DLD1 (cell line): ENCODE results near the gene SMARCA2.

Experiments
- in situ Hi-C: cut with HindIII; loops from 2 replicates; pipeline ENCODE4 v1.10.0; 2017; ENCODE audit warnings: low sequenced_read_pairs

Gene SMARCA2

DNA sequence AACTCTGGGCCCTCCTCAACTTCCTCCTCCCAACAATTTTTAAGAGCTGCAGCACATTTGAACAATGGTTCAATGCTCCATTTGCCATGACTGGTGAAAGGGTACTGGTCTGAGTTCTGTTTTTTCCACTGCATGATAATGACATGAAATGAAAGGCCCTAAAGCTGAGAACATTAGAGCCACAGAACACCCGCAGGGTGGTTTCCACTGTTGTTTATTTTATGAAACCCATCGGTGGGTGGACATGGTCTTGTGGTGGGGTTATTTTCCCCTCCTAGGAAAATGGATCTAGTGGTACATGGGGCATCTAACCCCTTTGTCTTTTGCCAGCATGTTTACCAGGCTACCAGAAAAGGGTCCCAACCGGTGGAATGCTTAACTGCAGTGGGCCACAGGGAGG, 71.8 kb downstream of the SMARCA2 start:
- in situ Hi-C loops = no loop called here

GRCh38 chr9:2087500-2088313, 72.6 kb downstream of the SMARCA2 start:
- in situ Hi-C loops = no loop called here

GRCh38 chr9:2093920-2094597, 78.9 kb downstream of the SMARCA2 start:
- in situ Hi-C loops = no loop called here

DNA sequence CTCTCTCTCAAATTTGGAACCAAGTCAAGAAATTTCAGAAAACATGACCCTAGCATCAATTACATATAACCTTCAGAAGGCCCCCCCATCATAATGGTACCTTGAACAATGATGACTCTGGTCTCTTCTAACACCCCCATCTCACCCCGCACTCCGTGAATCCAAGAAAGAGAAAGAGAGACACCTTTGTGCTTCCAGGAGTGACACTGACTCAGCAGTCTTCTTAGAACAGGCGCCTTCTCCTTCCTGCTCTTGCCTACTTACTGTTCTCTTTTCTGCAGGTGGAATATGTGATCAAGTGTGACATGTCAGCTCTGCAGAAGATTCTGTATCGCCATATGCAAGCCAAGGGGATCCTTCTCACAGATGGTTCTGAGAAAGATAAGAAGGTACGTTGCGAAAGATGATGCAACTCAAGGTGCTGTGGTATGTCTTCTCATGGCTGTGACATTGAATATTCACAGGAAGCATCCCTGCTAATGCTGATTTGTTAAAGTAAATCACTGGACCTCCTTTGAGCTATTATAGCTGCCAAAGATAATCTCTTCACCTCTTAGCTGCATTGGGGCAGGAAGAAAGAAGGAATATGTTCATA, 81.3 kb downstream of the SMARCA2 start:
- in situ Hi-C loops = no loop called here

DNA sequence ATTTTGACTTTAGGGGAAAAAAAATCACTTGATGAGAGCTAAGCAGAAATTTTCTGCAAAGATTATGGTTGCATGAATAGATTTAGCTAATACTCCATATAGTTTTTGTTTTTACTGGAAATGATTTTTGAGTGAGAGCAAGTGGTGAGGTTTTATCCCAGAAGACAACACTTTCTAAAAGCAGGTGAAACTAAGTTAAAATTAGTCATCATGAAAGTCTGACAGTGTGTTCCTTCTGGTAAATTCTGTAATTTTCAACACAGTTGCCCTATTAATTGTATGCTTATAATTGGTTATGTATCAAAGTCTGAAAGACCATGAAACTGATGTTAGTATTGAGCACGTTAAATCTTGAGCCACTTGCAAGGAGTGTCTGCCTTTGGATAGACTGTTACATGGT, 91.5 kb downstream of the SMARCA2 start:
- in situ Hi-C loops = no loop called here

- in situ Hi-C loops = no loop called here
Measured at GRCh38 chr9:2107906-2108451, 92.8 kb downstream of the SMARCA2 start.

DNA sequence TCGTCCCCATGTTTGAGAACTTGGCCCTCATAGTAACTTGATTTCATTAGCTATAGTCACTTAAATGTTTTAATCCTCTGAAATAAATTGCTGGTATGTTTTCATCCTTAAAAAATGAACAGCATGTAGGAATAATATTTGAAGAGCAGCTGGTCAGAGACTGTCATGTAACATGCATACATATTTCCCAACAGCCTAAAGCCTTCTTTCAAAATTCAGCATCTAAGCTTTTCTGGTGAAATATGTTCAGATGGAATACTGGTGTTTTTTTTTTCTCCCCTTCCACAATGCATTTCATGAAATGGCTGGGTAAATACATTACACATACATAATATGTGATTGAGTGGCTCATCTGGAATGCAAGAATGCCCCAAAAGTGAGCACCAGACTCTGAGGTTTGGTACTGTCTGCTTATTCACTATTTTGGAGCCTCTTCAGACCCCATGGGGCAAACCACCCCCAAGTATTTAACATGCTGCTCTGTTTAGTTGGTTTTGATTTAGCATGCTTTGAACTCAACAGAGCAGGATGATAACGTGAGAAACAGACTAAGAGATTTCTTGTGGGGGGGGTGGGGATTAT, 94.0 kb downstream of the SMARCA2 start:
- in situ Hi-C loops = no loop called here

GRCh38 chr9:2110036-2110435, 94.9 kb downstream of the SMARCA2 start:
- in situ Hi-C loops = no loop called here

GRCh38 chr9:2116073-2116472, 100.9 kb downstream of the SMARCA2 start:
- in situ Hi-C loops = no loop called here

GRCh38 chr9:2117527-2117926, 102.4 kb downstream of the SMARCA2 start:
- in situ Hi-C loops = no loop called here

DNA sequence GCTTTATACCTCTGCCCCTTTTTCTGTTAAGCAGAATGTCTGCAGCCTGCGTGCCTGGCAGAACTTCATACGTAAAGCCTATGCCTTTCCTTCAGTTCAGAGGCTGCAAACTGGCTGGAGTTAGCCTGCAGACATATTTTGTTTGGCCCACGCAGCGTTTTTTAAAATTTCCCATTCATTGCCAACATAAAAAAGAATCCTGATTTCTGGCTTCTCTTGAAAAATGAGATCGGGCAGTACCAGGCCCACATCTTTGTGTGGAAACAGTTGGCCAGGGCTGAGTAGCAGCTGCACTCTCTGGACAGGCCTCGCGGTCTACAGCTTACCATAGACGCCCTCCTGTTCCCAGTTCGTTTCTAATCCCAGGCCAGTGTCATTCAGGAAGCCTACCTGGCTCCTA, 104.4 kb downstream of the SMARCA2 start:
- in situ Hi-C loops = no loop called here

DNA sequence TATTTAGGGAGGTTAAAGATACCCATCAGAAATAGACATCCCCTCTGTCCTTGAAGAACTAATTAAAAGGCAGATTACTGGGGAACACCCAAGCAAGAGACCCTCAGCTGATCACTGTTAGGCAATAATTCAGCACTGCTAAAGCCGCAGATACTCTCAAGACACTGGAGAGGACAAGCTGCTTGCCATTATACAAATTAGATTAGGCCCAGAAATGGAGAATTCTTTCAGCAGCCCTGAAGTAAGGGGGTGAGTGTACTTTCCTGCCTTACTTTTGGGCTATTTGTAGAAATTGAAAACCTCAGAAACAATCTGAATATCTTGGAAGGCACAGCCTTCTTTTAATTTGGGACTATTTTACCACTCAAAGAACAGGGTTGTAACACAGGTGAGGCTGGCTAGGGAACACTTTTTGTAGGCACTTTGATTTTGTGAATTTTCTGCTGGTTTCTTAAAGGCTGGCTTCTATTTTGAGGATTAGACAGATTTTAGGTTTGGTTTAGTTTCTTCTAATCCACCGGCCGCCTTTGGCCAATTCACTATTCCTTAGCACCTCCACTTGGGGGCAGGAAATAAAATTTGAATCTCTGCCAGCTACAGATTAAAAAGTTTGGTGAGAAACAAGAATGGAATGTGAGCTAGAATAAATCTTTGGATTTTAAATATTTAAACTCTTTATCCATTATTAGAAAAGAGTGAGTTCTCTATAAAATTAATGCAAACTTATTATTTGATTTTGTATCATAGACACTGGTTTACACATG, 106.0 kb downstream of the SMARCA2 start:
- in situ Hi-C loops = no loop called here

- in situ Hi-C loops = no loop called here
Measured at GRCh38 chr9:2122299-2122698, 107.2 kb downstream of the SMARCA2 start.

DNA sequence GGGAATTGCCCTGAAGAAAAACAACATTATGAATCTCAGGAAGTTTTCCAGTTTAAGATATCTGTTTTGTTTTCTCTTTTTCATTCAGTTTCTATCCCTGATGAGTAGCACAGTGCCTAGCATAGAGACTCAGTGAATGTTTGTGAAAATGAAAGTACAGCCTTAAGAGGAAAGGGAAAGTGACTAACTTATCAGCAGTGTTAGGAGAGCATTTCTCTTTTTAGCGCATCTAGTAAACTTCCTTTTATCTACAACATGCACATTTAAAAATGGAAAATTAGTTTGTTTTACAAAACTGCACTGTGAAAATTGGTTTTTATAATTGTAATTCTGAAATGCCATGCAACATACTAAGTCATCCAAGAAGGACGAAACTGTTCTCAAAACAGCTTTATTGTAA, 110.8 kb downstream of the SMARCA2 start:
- in situ Hi-C loops = no loop called here

DNA sequence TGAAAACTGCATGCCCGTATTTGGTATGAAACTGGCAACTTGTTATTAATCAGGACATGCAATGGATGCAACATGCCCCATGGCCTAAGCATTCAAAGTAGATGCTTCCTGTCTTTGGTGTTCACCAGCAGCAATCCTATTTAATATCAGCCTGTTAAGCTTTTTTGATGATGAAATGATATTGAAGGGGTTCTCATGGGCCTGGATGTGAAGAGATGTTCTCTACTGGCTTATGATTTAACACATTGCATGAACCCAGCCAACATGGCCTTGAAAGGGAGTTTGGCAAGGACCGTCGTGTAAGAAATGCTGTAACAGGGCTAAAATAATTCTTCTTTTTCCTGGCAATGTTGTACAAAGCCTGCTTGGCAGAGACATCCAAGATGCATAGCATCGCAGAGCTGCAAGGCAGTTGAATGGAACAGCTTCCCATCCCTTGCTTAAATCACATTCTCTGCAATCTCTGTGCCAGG, 111.2 kb downstream of the SMARCA2 start:
- in situ Hi-C loops = no loop called here

DNA sequence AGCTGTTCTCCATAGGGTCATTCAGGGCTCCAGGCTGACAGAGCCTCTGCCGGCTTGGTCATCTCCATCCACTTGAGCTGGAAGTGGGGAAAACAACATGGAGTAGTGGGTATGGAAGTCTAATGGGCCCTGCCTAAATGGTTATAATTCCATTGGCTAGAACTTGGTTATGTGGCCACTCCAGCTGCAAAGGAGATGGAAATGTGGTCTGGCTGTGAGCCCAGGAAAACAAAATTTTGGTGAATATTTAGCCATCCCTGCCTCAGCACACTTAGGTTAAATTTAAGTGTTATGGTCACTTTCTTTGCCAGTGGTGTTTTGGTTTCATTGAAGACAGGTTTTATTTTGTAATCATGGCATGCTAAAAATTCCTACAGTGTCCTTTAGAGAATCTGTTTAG, 112.3 kb downstream of the SMARCA2 start:
- in situ Hi-C loops = no loop called here

DNA sequence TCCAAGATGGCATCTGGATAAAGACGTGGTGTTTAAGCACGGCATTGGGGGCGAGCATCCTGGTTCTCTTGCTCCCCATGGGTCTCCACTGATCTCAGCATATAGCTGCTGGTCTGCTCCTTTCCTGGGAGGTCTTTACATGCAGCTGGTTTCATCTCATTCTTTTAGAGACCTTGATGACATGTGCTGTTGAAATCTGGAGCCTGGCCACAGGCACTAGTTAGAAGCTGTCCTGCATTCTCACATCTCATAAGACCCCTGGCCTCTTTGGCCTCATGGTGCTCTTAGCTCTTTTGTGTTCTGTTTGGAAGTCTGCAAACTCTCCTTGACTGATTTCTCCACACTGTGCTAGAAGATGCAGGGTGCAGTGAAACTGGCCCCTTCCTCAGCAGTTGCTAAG, 113.0 kb downstream of the SMARCA2 start:
- in situ Hi-C loops = no loop called here

GRCh38 chr9:2128618-2129017, 113.5 kb downstream of the SMARCA2 start:
- in situ Hi-C loops = no loop called here

- in situ Hi-C loops = no loop called here
Measured at GRCh38 chr9:2130941-2131340, 115.8 kb downstream of the SMARCA2 start.

DNA sequence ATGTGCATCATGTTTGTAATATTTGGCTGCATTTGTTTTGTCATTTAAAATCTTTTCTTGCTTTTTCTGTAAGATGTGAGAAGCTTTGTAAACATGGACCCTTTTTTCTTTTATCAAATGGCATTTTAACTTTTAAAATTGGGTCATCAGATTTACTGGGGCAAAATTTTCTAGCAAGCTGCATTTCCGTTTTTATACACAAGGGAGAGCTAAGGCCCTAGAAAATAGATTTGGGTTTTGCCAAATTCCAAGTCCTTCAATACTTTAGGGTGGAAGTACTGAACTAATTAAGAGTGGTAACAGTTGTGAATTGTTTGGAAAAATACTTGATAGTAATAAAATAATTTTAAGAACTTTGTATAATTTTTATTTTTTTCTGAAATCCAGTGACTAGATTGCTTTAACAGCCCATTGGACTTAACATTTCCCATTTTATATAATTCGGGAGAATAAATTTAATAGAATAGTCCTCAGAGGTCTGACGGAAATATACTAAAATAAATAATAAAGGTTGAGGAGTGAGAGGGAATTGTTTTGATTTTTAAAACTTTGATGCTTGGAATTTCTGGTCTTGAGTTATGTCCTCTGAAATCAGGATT, 117.4 kb downstream of the SMARCA2 start:
- in situ Hi-C loops = no loop called here
